GM12875 (cell line): Measurements from ENCODE around the gene TLX1.

Source experiments
- H3K4me3 ChIP-seq: one replicate; pipeline ENCODE4 v1.5.1; 2011; ENCODE audit warnings: low read depth, low read length, control low read depth
- TF ChIP-seq, protein P1 (sequence below): IDR thresholded peaks from 2 replicates; pipeline ENCODE4 v1.5.1; 2011; ENCODE audit warnings: low read depth, mild to moderate bottlenecking, control low read depth, inconsistent platforms, low read length, moderate library complexity, borderline replicate concordance; ENCODE audit not compliant: insufficient read depth

The TLX1 gene

GRCh38 chr10:101097881-101098280 lies 33.2 kb upstream of the TLX1 start:
- TF ChIP-seq, protein P1, sequence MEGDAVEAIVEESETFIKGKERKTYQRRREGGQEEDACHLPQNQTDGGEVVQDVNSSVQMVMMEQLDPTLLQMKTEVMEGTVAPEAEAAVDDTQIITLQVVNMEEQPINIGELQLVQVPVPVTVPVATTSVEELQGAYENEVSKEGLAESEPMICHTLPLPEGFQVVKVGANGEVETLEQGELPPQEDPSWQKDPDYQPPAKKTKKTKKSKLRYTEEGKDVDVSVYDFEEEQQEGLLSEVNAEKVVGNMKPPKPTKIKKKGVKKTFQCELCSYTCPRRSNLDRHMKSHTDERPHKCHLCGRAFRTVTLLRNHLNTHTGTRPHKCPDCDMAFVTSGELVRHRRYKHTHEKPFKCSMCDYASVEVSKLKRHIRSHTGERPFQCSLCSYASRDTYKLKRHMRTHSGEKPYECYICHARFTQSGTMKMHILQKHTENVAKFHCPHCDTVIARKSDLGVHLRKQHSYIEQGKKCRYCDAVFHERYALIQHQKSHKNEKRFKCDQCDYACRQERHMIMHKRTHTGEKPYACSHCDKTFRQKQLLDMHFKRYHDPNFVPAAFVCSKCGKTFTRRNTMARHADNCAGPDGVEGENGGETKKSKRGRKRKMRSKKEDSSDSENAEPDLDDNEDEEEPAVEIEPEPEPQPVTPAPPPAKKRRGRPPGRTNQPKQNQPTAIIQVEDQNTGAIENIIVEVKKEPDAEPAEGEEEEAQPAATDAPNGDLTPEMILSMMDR, result no peak

GRCh38 chr10:101099901-101100300 lies 31.2 kb upstream of the TLX1 start:
- TF ChIP-seq, protein P1, result no peak
- no peak overlapping the region for H3K4me3 ChIP-seq

More at GRCh38 chr10:101097881-101098280, 33.2 kb upstream of the TLX1 start:
- H3K4me3 ChIP-seq, result no peak overlapping the region

GRCh38 chr10:101101372-101101881 lies 29.7 kb upstream of the TLX1 start:
- TF ChIP-seq, protein P1, result no peak
- no peak overlapping the region for H3K4me3 ChIP-seq

DNA sequence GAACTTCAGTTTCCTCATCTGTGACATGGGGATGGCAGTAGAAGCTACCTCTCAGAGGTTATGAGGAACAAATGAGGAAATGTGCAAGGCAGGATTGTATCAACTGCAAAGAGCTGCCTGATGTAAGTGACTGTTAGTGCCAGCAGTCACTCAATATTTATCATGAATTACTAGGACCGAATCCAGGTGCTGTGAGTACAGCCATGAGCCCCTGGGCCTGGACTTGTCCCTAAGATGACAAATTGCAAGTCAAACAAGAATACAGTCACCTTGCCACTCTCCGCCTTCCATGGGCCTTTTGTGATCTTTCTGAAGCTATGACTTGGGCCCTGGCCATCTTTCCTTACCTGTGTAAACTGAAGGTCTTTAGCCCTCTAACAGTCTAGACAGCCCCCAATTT lies 27.7 kb upstream of the TLX1 start:
- H3K4me3 ChIP-seq, result no peak overlapping the region
- TF ChIP-seq, protein P1, result no peak

GRCh38 chr10:101106351-101106750 lies 24.7 kb upstream of the TLX1 start:
- no peak overlapping the region for H3K4me3 ChIP-seq
- TF ChIP-seq, protein P1, result no peak

DNA sequence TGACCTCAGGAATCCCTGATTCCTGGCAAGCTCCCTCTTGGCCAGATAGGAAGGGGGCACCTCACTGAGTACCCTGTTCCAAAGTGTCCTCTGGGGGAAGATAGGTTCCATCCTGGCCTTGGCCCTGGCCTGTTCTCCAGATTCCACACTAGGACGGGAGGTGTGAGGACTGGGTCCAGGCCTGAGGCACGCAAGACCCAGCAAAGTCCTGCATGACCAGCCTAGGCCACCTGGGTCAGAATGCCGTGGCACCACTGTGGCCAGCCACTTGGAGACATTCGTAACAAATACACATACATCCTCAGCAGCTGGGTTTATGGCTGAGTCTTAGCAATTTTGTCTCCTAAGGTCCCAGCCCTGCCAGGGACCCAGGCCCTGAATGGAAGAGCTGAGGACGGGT lies 23.3 kb upstream of the TLX1 start:
- H3K4me3 ChIP-seq, result no peak overlapping the region
- TF ChIP-seq, protein P1, result no peak

DNA sequence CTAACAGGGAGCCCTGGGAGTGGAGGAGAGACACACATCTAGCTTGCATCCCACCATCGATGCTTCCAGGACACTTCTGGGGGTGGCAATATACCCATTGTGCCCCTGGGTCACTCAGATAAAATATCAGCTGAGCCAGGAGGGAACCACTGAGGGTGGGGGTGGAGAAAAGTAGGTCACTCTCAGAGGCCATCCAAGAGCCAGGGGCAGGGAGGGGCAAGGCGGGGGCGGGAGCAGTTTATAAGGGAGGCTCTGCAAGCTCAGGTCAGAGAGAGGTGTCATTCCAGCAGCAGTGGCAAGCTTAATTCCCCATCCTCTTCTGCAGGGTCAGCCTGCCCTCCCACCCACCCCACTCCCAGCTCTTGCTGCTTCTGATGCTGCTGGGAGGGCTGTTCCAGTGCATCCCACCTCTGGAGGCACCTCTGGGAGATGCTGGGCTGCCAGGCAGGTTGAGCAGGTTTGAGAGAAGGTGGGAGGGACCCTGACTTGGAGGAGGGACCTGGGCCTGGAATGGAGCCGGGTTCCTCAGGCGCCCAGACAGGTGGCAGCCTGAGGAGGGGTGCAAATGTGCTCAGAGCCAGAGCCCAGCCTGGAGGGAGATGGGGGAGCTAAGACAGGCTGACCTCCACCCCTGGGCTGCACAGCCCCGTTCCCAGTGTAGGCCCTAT lies 20.1 kb upstream of the TLX1 start:
- H3K4me3 ChIP-seq, result no peak overlapping the region
- TF ChIP-seq, protein P1, result no peak
